OCI-LY1 (cell line): Measurements from ENCODE around the gene PCDHGA12.

Source experiments
- CTCF ChIP-seq: fragments of 200-600 bp; sonication (generic), shearing (Covaris generic); IDR thresholded peaks from 2 replicates; pipeline ENCODE4 v1.5.1; 2017; ENCODE audit warnings: mild to moderate bottlenecking, antibody characterized with exemption, low read length, moderate library complexity, mixed read lengths
- EZH2 ChIP-seq: fragments of 200-600 bp; sonication (generic), shearing (Covaris generic); IDR thresholded peaks from 2 replicates; pipeline ENCODE4 v1.8.0; 2017; ENCODE audit warnings: borderline replicate concordance, mixed run types, mild to moderate bottlenecking, antibody characterized with exemption, low read length, moderate library complexity, mixed read lengths

GRCh38 chr5:141389153-141390042 lies 40.9 kb upstream of the PCDHGA12 start:
- TF ChIP-seq CTCF (no peak), EZH2 (no peak)
